ENCODE measurements around the gene PRM3.

- TF ChIP-seq EZH2 (IDR thresholded peaks at IDR 0.05) (no peak), CTCF (IDR thresholded peaks at IDR 0.05) (no peak), EZH2phosphoT487 (IDR thresholded peaks at IDR 0.05) (no peak)
Observed at GRCh38 chr16:11272921-11273720, at the start of gene PRM3.
